Right ventricle myocardium superior (tissue), 1 donor: Measurements from ENCODE around the gene SRGAP3. TPM values are rescaled to one million over a fixed set of nuclear protein-coding genes. Genes with fewer than 3 reads are reported as not detected.

Source experiments
- ATAC-seq: fragments of 200-7000 bp; cut with Tn5 transposase; one replicate; pipeline ENCODE4 v1.9.1; 2020; ENCODE audit warnings: mild to moderate bottlenecking; ENCODE audit not compliant: poor library complexity
- DNase-seq: peaks from one replicate; pipeline ENCODE4 v3.0.0-alpha.2; 2020
- intact Hi-C: fragments of 100-400 bp; cut with DNase I; formaldehyde crosslinking; loops from one replicate; pipeline ENCODE4 v1.11.2; 2022
- total RNA-seq: library from RNA; stranded (reverse); fragmentation: NEBNext Ultra II Directional; extraction: Animal tissue kit (Norgen Biotek cat#: 25700); gene quantifications from one replicate; pipeline ENCODE4 v1.2.1, GENCODE V29; 2021
- donor health status: DM: no; HTN: yes; CAD: no; lungs with severe emphysema.

The SRGAP3 gene
- total RNA-seq, 1 donor from 2014 or later, result 5.1 TPM

DNA sequence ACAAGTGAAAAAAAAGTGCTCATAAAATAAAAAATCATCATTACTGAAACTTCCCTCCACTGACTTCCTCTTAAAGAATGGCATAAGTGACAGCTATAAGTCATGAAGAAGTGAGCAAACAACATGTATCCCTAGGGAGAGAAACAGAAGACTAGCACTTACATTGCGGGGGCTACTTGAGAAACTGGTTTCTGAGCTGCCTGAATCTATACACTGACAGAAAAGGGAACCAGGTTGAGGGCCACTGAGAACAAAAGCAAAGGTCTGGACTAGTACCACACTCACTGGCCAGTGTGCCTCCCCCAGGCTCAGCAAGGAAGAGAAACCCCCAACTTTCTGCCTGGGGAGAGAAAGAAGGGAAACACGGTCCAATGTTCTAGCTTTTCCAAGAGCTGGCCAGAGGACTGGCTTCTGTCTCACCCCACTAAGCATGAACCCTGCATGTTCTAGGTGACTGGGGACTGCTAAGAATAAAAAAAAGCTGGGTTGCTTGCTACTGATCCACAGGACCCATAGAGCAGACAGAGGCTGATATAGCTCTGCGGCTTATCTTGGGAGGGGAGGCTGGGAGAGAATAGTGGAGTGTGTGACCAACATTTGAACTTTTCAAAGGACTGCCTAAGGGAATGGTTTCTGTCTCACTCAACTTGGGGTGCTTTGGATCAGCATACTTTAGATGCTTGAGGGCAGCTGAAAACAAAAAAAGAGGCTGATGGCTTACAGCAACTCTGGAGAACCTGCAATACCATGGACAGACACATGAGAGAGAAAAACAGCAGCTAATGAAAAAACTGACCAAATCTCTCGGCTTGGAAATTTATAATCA, 294.3 kb downstream of the SRGAP3 start:
- intact Hi-C loops, result no loop called here
- DNase-seq (no peak), ATAC-seq (peak; percentile 48)

DNA sequence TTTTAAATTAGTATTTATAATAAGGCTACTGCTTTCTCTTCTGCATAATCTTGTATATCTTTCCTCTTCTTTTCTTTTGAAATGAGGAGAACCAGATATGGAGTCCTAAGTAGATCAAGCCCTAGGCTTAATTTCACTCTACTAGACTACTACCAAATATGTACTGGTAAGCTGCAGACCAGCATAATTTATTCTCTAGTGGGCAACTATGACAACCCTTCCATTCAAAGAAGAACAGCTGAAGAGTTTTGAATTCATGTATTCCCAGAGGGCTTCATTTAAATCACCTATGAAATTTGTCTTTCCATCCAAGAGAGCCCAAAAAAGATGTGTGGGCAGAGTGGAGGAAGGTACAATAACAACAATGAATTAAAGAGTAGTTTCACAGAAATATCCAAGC, 296.1 kb downstream of the SRGAP3 start:
- no peak for DNase-seq
- intact Hi-C loops, result no loop called here
- no peak for ATAC-seq

- no peak for DNase-seq
- intact Hi-C loops, result no loop called here
- no peak for ATAC-seq
Measured at GRCh38 chr3:8952130-8952529, 297.3 kb downstream of the SRGAP3 start.

- ATAC-seq, result no peak
- intact Hi-C loops, result no loop called here
- no peak for DNase-seq
Measured at GRCh38 chr3:8945890-8946600, 303.4 kb downstream of the SRGAP3 start.

DNA sequence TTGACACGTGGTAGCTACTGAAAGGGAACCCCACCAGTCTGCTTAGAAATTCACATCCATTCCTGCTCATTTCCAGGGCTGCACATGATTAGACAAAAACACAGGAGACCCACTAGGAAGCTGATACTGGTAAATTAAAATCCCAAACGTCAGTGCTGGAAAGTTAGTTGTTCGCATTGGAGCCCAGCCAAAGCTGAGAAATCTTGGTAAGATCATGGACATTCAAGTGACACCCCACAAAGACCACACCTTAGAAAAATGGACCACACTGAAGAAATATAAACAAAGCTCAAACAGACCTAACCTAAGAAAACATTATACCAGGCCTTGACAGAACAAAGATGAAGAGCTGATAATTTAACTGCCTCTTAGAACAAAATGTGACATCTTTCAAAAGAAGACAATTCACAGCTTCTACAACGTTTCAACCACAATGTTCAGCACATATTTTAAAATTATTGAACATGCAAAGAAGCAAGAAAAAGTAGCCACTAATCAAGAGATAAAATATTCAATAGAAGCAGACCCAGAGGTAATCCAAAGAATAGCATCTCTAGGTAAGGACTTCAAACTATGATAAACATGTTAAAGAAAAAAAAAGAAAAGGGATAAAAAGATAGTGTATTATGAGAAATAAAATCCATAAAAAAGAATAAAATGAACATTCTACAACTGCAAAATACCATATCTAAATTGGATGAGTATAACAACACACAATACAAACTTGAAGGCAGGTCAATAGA, 306.5 kb downstream of the SRGAP3 start:
- intact Hi-C loops, result no loop called here
- ATAC-seq, result no peak

DNA sequence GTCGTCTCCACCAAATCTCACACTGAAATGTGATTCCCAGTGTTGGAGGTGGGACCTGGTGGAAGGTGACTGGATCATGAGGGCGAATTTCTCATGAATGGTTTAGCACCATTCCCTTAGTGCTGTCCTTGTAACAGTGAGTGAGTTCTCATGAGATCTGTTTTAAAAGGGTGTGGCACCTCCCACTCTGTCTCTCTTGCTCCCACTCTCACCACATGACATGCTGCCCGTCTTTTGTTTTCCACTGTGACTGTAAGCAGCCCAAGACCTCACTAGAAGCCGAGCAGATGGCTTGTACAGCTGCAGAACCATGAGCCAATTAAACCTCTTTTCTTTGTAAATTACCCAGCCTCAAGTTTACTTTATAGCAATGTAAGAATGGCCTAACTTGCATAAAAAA, 307.3 kb downstream of the SRGAP3 start:
- no peak for DNase-seq
- intact Hi-C loops, result no loop called here
- ATAC-seq, result no peak

More for the DNA sequence above, 306.5 kb downstream of the SRGAP3 start:
- DNase-seq, result no peak

DNA sequence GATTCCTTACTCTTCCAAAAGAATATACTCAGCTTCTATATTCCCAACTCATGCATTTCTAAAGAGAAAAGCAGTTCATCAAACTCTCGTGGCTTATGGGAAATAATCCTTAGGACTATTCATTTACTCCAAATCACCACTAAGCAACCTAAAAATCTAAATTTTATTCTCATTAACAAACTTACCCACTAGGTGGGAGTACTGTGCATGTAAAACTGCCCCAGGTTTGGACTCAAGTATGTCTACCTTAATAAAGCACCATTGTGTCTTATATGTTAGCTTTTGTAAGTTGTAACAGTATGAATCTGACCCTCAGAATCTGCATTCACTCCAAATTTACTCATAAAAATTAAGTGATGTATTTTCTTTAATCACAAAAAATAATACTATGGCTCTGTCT, 311.4 kb downstream of the SRGAP3 start:
- ATAC-seq (peak; percentile 19), DNase-seq (no peak)
- intact Hi-C loops, result no loop called here

- DNase-seq (no peak), ATAC-seq (peak; percentile 68)
- intact Hi-C loops, result no loop called here
Measured at GRCh38 chr3:8937064-8938020, 312.1 kb downstream of the SRGAP3 start.

DNA sequence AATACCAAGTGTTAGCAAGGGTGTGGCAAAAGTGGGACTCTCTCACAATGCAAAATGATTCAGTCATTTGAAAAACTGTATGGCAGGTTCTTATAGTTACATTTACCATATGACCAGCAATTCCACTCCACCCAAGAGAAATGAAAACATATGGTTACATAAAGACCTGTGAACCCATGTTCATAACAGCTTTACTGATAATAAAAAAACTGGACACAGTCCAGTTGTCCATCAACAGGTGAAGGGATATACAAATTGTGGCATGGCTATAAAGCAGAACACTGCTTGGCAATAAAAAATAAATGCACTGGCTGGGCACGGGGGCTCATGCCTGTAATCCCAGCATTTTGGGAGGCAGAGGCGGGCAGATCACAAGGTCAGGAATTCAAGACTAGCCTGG, 316.9 kb downstream of the SRGAP3 start:
- ATAC-seq (no peak), DNase-seq (no peak)
- intact Hi-C loops, result no loop called here

GRCh38 chr3:8931342-8931741, 318.1 kb downstream of the SRGAP3 start:
- intact Hi-C loops, result no loop called here
- ATAC-seq (no peak), DNase-seq (no peak)

Other genes starting within 250 kb of the SRGAP3 start
- 52.9 TPM for gene THUMPD3, start 113.4 kb upstream of the SRGAP3 start, total RNA-seq
- gene SETD5, start 148.0 kb upstream of the SRGAP3 start, total RNA-seq, result 49.7 TPM